GM12878 (cell line): ENCODE data around the gene TMEM161B. TPM values are rescaled to one million over a fixed set of nuclear protein-coding genes. Genes with fewer than 3 reads are reported as not detected.

Experiments used
- ATAC-seq: fragments of 200-7000 bp; cut with Tn5 transposase; 3 replicates; pipeline ENCODE4 v1.9.1; 2020; ENCODE audit warnings: mild to moderate bottlenecking, moderate library complexity
- BruUV-seq: library from RNA; stranded (reverse); fragments of 400-500 nt; replicated peaks from 2 replicates; lab custom pipeline; 2021; lab: Mats Ljungman, UMichigan
- CTCF ChIA-PET: fragments of 300-600 bp; sonication (Branson Sonifier 250); formaldehyde crosslinking; extraction: SDS; loops from one replicate; lab custom pipeline; 2021; ENCODE audit warnings: inconsistent platforms; lab: Yijun Ruan, JAX
- POLR2A ChIA-PET: fragments of 350-600 bp; formaldehyde crosslinking; extraction: SDS; loops from one replicate; lab custom pipeline; 2021; ENCODE audit warnings: inconsistent platforms; lab: Charles Lee
- RAD21 ChIA-PET: fragments of 300-600 bp; sonication (Branson Sonifier 250); formaldehyde crosslinking; loops from one replicate; lab custom pipeline; 2023; ENCODE audit warnings: antibody characterized with exemption; ENCODE audit not compliant: unreplicated experiment; lab: Charles Lee
- SMC1A ChIA-PET: fragments of 300-600 bp; sonication (Branson Sonifier 250); formaldehyde crosslinking; loops from one replicate; lab custom pipeline; 2023; ENCODE audit not compliant: unreplicated experiment, uncharacterized antibody; lab: Charles Lee
- DNase-seq: peaks from one replicate; pipeline ENCODE4 v3.0.0-alpha.2; 2011; ENCODE audit warnings: low read depth, low spot score
- FAIRE-seq: peaks from 3 replicates; lab custom pipeline; 2011; peaks lifted over from hg19 to GRCh38; lab: Jason Lieb, UNC
- H2AFZ ChIP-seq: 2 replicates; pipeline ENCODE4 v1.6.0; 2011; ENCODE audit warnings: low read depth, low read length, control low read depth; ENCODE audit not compliant: control insufficient read depth
- H3K27ac ChIP-seq: 2 replicates; pipeline ENCODE4 v1.5.1; 2011; ENCODE audit warnings: control low read depth; ENCODE audit not compliant: control insufficient read depth, insufficient read depth
- H3K27me3 ChIP-seq, 2 experiments: replicated peaks in 1 of 2; 2 replicates each; pipeline versions ENCODE4 v1.6.0 to v1.6.1; 2011; ENCODE audit warnings: low read length in 1 of 2; ENCODE audit not compliant: control insufficient read depth in 2 of 2, insufficient read depth in 2 of 2
- H3K36me3 ChIP-seq, 2 experiments: 2 replicates each; pipeline ENCODE4 v1.5.1; 2011; ENCODE audit warnings: low read length in 1 of 2; ENCODE audit not compliant: control insufficient read depth in 2 of 2, insufficient read depth in 2 of 2
- H3K4me1 ChIP-seq: 2 replicates; pipeline ENCODE4 v1.6.1; 2011; ENCODE audit warnings: mild to moderate bottlenecking, low read length, moderate library complexity, mixed read lengths; ENCODE audit not compliant: control insufficient read depth, insufficient read depth
- H3K4me2 ChIP-seq: 2 replicates; pipeline ENCODE4 v1.6.0; 2011; ENCODE audit warnings: control low read depth; ENCODE audit not compliant: control insufficient read depth, insufficient read depth
- H3K4me3 ChIP-seq: fragments of 200-600 bp; sonication (generic); 2 replicates; pipeline ENCODE4 v1.5.1; 2016
- H3K79me2 ChIP-seq: 2 replicates; pipeline ENCODE4 v1.6.0; 2011; ENCODE audit warnings: low read length; ENCODE audit not compliant: control insufficient read depth, insufficient read depth
- H3K9ac ChIP-seq: 2 replicates; pipeline ENCODE4 v1.8.0; 2011; ENCODE audit warnings: low read length, control low read depth, mixed read lengths; ENCODE audit not compliant: control insufficient read depth, insufficient read depth
- H3K9me3 ChIP-seq: replicated peaks from 3 replicates; pipeline ENCODE4 v1.5.1; 2011; ENCODE audit warnings: mild to moderate bottlenecking, low read length; ENCODE audit not compliant: control insufficient read depth, insufficient read depth
- H4K20me1 ChIP-seq: 2 replicates; pipeline ENCODE4 v1.6.0; 2011; ENCODE audit not compliant: control insufficient read depth, insufficient read depth
- BACH1 ChIP-seq: fragments of 450-650 bp; IDR thresholded peaks from 2 replicates; pipeline ENCODE4 v1.6.1; 2017; ENCODE audit warnings: mild to moderate bottlenecking, borderline replicate concordance
- BCL11A ChIP-seq: IDR thresholded peaks from 2 replicates; pipeline ENCODE4 v1.6.1; 2011; ENCODE audit warnings: low read depth, low read length
- BHLHE40 ChIP-seq, 2 experiments: fragments of 450-650 bp in 1 of 2; IDR thresholded peaks; 2 replicates each; pipeline ENCODE4 v1.6.1; 2011 to 2017; ENCODE audit warnings: low read depth in 2 of 2, borderline replicate concordance in 1 of 2, improper control_type of control experiment in 1 of 2, low read length in 1 of 2, mild to moderate bottlenecking in 1 of 2
- CHD2 ChIP-seq: IDR thresholded peaks from 2 replicates; pipeline ENCODE4 v1.6.1; 2011; ENCODE audit warnings: low read depth, low read length, improper control_type of control experiment, borderline replicate concordance
- GABPA ChIP-seq: IDR thresholded peaks from 2 replicates; pipeline ENCODE4 v1.6.1; 2014; ENCODE audit warnings: antibody characterized with exemption, low read depth, mild to moderate bottlenecking, inconsistent platforms
- IRF3 ChIP-seq: fragments of 450-650 bp; IDR thresholded peaks from 2 replicates; pipeline ENCODE4 v1.6.1; 2014; ENCODE audit warnings: mild to moderate bottlenecking
- NFIC ChIP-seq: IDR thresholded peaks from 2 replicates; pipeline ENCODE4 v1.6.1; 2012; ENCODE audit warnings: low read depth, mild to moderate bottlenecking, inconsistent platforms, low read length, moderate library complexity
- NRF1 ChIP-seq: conservative IDR thresholded peaks from 2 replicates; pipeline ENCODE4 v1.6.1; 2011; ENCODE audit warnings: mild to moderate bottlenecking, low read depth, low read length, improper control_type of control experiment
- PAX5 ChIP-seq: IDR thresholded peaks from 2 replicates; pipeline ENCODE4 v1.6.1; 2011; ENCODE audit warnings: low read depth, low read length, borderline replicate concordance
- PKNOX1 ChIP-seq: fragments of 450-650 bp; IDR thresholded peaks from 2 replicates; pipeline ENCODE4 v1.6.1; 2016; ENCODE audit warnings: mild to moderate bottlenecking
- POLR2A ChIP-seq: IDR thresholded peaks from 2 replicates; pipeline ENCODE4 v1.6.1; 2011; ENCODE audit warnings: low read depth, mild to moderate bottlenecking, low read length
- POLR2AphosphoS2 ChIP-seq: IDR thresholded peaks from 2 replicates; pipeline ENCODE4 v1.6.1; 2011; ENCODE audit warnings: low read depth, mild to moderate bottlenecking, low read length, improper control_type of control experiment, moderate library complexity
- REST ChIP-seq: IDR thresholded peaks from 2 replicates; pipeline ENCODE4 v1.6.1; 2012; ENCODE audit warnings: mild to moderate bottlenecking, low read depth, low read length
- SREBF1 ChIP-seq: IDR thresholded peaks from 2 replicates; pipeline ENCODE4 v1.6.1; 2012; ENCODE audit warnings: mild to moderate bottlenecking, low read length
- TAF1 ChIP-seq: IDR thresholded peaks from 2 replicates; pipeline ENCODE4 v1.6.1; 2011; ENCODE audit warnings: mild to moderate bottlenecking, low read depth, low read length, borderline replicate concordance
- WGBS: methylation state at CpG from one replicate; pipeline ENCODE4 v1.1.6; 2016; ENCODE audit warnings: low lambda C conversion rate; ENCODE audit not compliant: insufficient replicate concordance, insufficient coverage; ENCODE audit errors: missing lambda C conversion rate; 5-methylcytosine and 5-hydroxymethylcytosine counted together
- in situ Hi-C: fragments of 300-500 bp; cut with MboI; formaldehyde crosslinking; loops from 9 replicates; pipeline ENCODE4 v1.14.3; 2018; ENCODE audit warnings: mixed read lengths
- intact Hi-C: fragments of 100-400 bp; cut with micrococcal nuclease; formaldehyde crosslinking; loops from one replicate; pipeline ENCODE4 v1.14.2; 2022; ENCODE audit not compliant: unreplicated experiment
- polyA plus RNA-seq, 11 experiments: library from polyadenylated mRNA; depleted of rRNA in 4 of 11; unstranded in 6 of 11; stranded (reverse) in 5 of 11; fragments of >200 nt; fragmentation: Nextera tagmentation in 4 of 11; fragmentation: Illumina TruSeq in 1 of 11; extraction: Ambion mirVana in 4 of 11; extraction: Trizol in 1 of 11; gene quantifications; 1 replicate in 1 of 11; 2 replicates in 10 of 11; pipeline versions ENCODE4 v1.2.1 to v1.2.3, GENCODE V29; 2011 to 2016; ENCODE audit warnings: inconsistent platforms in 2 of 11, missing spikeins in 2 of 11, low read depth in 1 of 11
- total RNA-seq, 4 experiments: library from RNA; depleted of rRNA in 3 of 4; stranded (reverse); fragments of >200 nt in 3 of 4; fragmentation: Illumina TruSeq in 1 of 4; extraction: Trizol in 1 of 4; gene quantifications; 2 replicates each; pipeline versions ENCODE4 v1.2.1 to v1.2.3, GENCODE V29; 2013 to 2021
- TF ChIP-seq, protein P1 (sequence below): IDR thresholded peaks from 2 replicates; pipeline ENCODE4 v1.6.1; 2012; ENCODE audit warnings: low read length, inconsistent platforms

Gene TMEM161B
- total and polyA plus RNA-seq, 10 of the 15 experiments (the other 5 are each of a cell fraction or from before 2014, with no cell fraction given), result 13.8 to 38.9 (median 25.0) TPM

DNA sequence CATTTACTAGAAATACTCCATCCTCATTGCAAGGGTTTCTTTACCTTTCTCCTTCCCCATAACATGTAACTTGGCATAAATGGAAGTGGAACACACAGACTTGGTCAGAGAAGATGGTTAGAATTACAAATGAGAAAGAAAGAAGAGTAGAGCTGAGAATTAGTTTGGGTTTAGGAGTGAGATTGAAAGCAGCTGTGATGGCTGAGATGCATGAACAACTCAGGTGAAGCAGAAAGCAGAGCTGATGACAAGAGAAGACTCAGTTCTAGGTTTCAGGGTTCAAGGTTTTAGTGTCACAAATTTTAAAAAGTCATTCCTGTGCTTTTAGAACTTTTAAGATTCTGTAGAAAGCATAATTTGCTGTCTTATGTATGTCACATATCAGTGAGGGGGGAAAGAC, 54.0 kb downstream of the TMEM161B start (continued):
- TF ChIP-seq, protein P1, sequence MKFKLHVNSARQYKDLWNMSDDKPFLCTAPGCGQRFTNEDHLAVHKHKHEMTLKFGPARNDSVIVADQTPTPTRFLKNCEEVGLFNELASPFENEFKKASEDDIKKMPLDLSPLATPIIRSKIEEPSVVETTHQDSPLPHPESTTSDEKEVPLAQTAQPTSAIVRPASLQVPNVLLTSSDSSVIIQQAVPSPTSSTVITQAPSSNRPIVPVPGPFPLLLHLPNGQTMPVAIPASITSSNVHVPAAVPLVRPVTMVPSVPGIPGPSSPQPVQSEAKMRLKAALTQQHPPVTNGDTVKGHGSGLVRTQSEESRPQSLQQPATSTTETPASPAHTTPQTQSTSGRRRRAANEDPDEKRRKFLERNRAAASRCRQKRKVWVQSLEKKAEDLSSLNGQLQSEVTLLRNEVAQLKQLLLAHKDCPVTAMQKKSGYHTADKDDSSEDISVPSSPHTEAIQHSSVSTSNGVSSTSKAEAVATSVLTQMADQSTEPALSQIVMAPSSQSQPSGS, result no peak
- TF ChIP-seq PKNOX1 (no peak), BACH1 (no peak)

GRCh38 chr5:88207575-88207974, 61.1 kb downstream of the TMEM161B start:
- TF ChIP-seq TAF1 (no peak), IRF3 (no peak), POLR2AphosphoS2 (no peak), REST (no peak), BHLHE40 (IDR thresholded peaks at IDR 0.05; ENCODE audit: borderline replicate concordance in 1 of 2, low read depth in 2 of 2, low read length in 1 of 2) (no peak), BCL11A (no peak), SREBF1 (no peak), POLR2A (no peak), PAX5 (no peak), GABPA (no peak), NFIC (no peak), CHD2 (no peak), NRF1 (no peak)
- TF ChIP-seq, all 136 proteins: peak for 0
- ChIA-PET RAD21 (no interaction called here), POLR2A (no interaction called here), CTCF (interaction anchor here (1.1 kb wide), 1 partner anchor 10 kb away, joined by 3 read pairs; no protein-coding TSS in a partner anchor), SMC1A (interaction anchor here (0.8 to 1.4 kb wide), 3 partner anchors 11 to 15 kb away, joined by 3 to 4 read pairs (median 3); no protein-coding TSS in a partner anchor)
- Histone ChIP-seq H3K4me2 (no peak overlapping the region), H3K27me3 (no peaks in the 10 kb centered on the region), H3K4me1 (no peaks in the 10 kb centered on the region), H3K36me3 (peaks cover 0 to 4% of the 10 kb centered on the region in 2 experiments; a peak in 3 of 4 replicates), H3K9ac (no peak overlapping the region), H3K27ac (no peak overlapping the region), H3K79me2 (no peaks in the 10 kb centered on the region), H3K4me3 (no peak overlapping the region), H2AFZ (no peak overlapping the region), H4K20me1 (no peaks in the 10 kb centered on the region), H3K9me3 (no peaks in the 10 kb centered on the region)
- WGBS, result 100% methylated on average over 3 of the region's 3 CpGs
- FAIRE-seq (no peak), DNase-seq (no peak), ATAC-seq (no peak)
- BruUV-seq, result no TSS peak
- in situ Hi-C loops, result no loop called here
- intact Hi-C loops, result no loop called here
